GM19023 (cell line): ENCODE data around the gene HEXD.
"Not testable (repeated sequence)": the region's sequence is repeated elsewhere in the genome, so short reads cannot be mapped to it uniquely, and the experiment has no call there.

ENCODE experiments used
- ATAC-seq: cut with Tn5 transposase; IDR thresholded peaks from one replicate; pipeline ENCODE4 v1.9.1; 2021; ENCODE audit warnings: mild to moderate bottlenecking, moderate library complexity; ENCODE audit not compliant: unreplicated experiment

The HEXD gene

GRCh38 chr17:82418001-82418986, at the start of gene HEXD, which contains the start of gene OGFOD3:
TSS of gene HEXD (plus strand) at chr17:82418347. CDS start at chr17:82419800, 1,453 bp downstream.
TSS of gene OGFOD3 (minus strand) at chr17:82418586. CDS start at chr17:82418485, 101 bp downstream.
- ATAC-seq = peak; percentile 85

- no peak for ATAC-seq
Measured at GRCh38 chr17:82369211-82369610, 48.9 kb upstream of the HEXD start.

- ATAC-seq = no peak
Measured at GRCh38 chr17:82370471-82371332, 47.4 kb upstream of the HEXD start.

GRCh38 chr17:82371333-82372248, 46.6 kb upstream of the HEXD start, which contains the start of gene UTS2R:
TSS of gene UTS2R (plus strand) at chr17:82371765. CDS start at chr17:82374325, 2,560 bp downstream.
- no peak for ATAC-seq

- no peak for ATAC-seq
Measured at GRCh38 chr17:82372249-82373071, 45.7 kb upstream of the HEXD start.

- ATAC-seq = not testable (repeated sequence)
Measured at GRCh38 chr17:82373072-82373452, 45.1 kb upstream of the HEXD start.

GRCh38 chr17:82373731-82374625, 44.2 kb upstream of the HEXD start:
- ATAC-seq = no peak

- no peak for ATAC-seq
Measured at GRCh38 chr17:82374626-82375331, 43.4 kb upstream of the HEXD start.

- ATAC-seq = no peak
Measured at GRCh38 chr17:82375359-82376041, 42.6 kb upstream of the HEXD start.

GRCh38 chr17:82376042-82376730, 42.0 kb upstream of the HEXD start:
- no peak for ATAC-seq

- ATAC-seq = not testable (repeated sequence)
Measured at GRCh38 chr17:82377294-82377693, 40.9 kb upstream of the HEXD start.

- no peak for ATAC-seq
Measured at GRCh38 chr17:82377924-82378740, 40.0 kb upstream of the HEXD start.

GRCh38 chr17:82378741-82379021, 39.5 kb upstream of the HEXD start:
- ATAC-seq = no peak

GRCh38 chr17:82380860-82381702, 37.1 kb upstream of the HEXD start:
- ATAC-seq = no peak

- not testable (repeated sequence) for ATAC-seq
Measured at GRCh38 chr17:82381703-82382009, 36.5 kb upstream of the HEXD start.
